ENCODE data around the gene DNAJC5G. TPM values are rescaled to one million over a fixed set of nuclear protein-coding genes. Genes with fewer than 3 reads are reported as not detected.

Gene DNAJC5G
- total RNA-seq, 1 experiment from 2014 or later = 0.25 TPM

DNA sequence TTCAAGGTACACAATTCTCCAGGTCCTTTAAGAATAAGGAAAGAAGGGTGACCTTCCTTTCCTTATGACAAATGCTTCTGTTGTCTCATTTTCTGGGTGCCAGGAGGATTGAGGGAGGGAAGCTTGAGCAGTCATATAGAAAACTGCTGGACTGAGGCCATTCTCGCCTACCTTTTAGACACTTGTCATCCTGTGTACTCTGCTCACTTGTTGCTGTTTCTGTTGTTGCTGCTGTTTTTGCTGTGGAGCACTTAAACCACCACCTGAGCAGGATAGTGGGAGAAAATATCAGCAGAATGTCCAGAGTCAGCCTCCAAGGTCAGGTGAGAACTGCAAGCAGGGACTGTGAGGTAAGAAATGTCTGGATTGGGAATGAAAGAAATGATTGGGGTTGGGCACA is 2.8 kb downstream of the DNAJC5G start:
- H3K27ac Mint-ChIP-seq (ENCODE audit: unreplicated experiment) = no peak overlapping the region
- no peak for TF ChIP-seq CTCF (IDR thresholded peaks at IDR 0.05; ENCODE audit: insufficient read depth in 1 of 2, low read depth in 1 of 2, low read length in 1 of 2, severe bottlenecking in 1 of 2, unreplicated experiment in 1 of 2)
- H3K4me3 Mint-ChIP-seq (ENCODE audit: unreplicated experiment) = no peak overlapping the region
- Histone ChIP-seq H3K27me3 (replicated peaks; ENCODE audit: control insufficient read depth, insufficient read depth, low read length) (no peaks in the 10 kb centered on the region), H3K9me3 (no peaks in the 10 kb centered on the region), H3K4me1 (peaks cover 3% of the 10 kb centered on the region), H3K36me3 (ENCODE audit: control insufficient read depth, insufficient read depth, low read length) (no peaks in the 10 kb centered on the region), H3K4me3 (ENCODE audit: low read depth, low read length) (no peak overlapping the region)
- peaks cover 20% of the 10 kb centered on the region for H3K4me1 Mint-ChIP-seq (ENCODE audit: low read depth, unreplicated experiment)
- no peaks in the 10 kb centered on the region for H3K27me3 Mint-ChIP-seq (ENCODE audit: insufficient read depth, unreplicated experiment)
- intact Hi-C loops (cut with micrococcal nuclease; ENCODE audit: unreplicated experiment) = no loop called here
- CTCF ChIA-PET = interaction anchor here (2.8 kb wide), 1 partner anchor 25 kb away, joined by 40 read pairs; no protein-coding TSS in a partner anchor
- POLR2A ChIA-PET = no interaction called here
- H3K9me3 Mint-ChIP-seq (ENCODE audit: unreplicated experiment) = no peaks in the 10 kb centered on the region
- H3K36me3 Mint-ChIP-seq (ENCODE audit: insufficient read depth, unreplicated experiment) = no peaks in the 10 kb centered on the region
- no TSS peak for BruUV-seq (replicated peaks)
- no peak for DNase-seq

DNA sequence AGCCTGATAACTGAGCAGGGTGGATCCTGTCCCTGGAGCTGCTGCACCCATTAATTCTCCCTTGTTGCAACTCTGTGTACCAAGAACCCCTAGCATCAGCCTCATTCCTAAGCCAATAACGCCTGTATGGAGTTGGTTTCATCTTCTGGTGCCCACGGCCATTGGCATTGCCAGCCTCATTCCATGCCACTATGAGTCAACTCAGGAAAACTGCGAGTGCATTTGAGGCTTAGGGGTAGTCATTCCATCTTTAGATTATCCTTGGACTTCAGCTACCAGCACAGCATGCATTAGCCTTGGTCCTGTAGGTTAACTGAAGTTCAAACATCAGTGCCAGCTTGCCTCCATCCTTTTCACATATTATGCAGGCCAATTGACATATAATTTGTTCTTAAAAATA is 5.6 kb downstream of the DNAJC5G start:
- peaks cover 7% of the 10 kb centered on the region for H3K4me1 ChIP-seq
- Mint-ChIP-seq H3K4me1 (ENCODE audit: low read depth, unreplicated experiment) (peaks cover 24% of the 10 kb centered on the region), H3K27me3 (ENCODE audit: insufficient read depth, unreplicated experiment) (no peaks in the 10 kb centered on the region), H3K36me3 (ENCODE audit: insufficient read depth, unreplicated experiment) (no peaks in the 10 kb centered on the region), H3K27ac (ENCODE audit: unreplicated experiment) (no peak overlapping the region), H3K9me3 (ENCODE audit: unreplicated experiment) (no peaks in the 10 kb centered on the region), H3K4me3 (ENCODE audit: unreplicated experiment) (no peak overlapping the region)
- TF ChIP-seq CTCF (IDR thresholded peaks at IDR 0.05; ENCODE audit: insufficient read depth in 1 of 2, low read depth in 1 of 2, low read length in 1 of 2, severe bottlenecking in 1 of 2, unreplicated experiment in 1 of 2) = no peak
- DNase-seq = no peak
- no peaks in the 10 kb centered on the region for H3K9me3 ChIP-seq
- POLR2A ChIA-PET = no interaction called here
- no peaks in the 10 kb centered on the region for H3K27me3 ChIP-seq (replicated peaks; ENCODE audit: control insufficient read depth, insufficient read depth, low read length)
- CTCF ChIA-PET = interaction anchor here (0.7 to 2.8 kb wide), 4 partner anchors 12 to 319 kb away, joined by 3 to 40 read pairs (median 22); no protein-coding TSS in a partner anchor
- no peaks in the 10 kb centered on the region for H3K36me3 ChIP-seq (ENCODE audit: control insufficient read depth, insufficient read depth, low read length)
- no TSS peak for BruUV-seq (replicated peaks)
- intact Hi-C loops (cut with micrococcal nuclease; ENCODE audit: unreplicated experiment) = loop anchor here (1.0 to 10.0 kb wide), 4 partner anchors 16 to 186 kb away; no protein-coding TSS in a partner anchor
- no peak overlapping the region for H3K4me3 ChIP-seq (ENCODE audit: low read depth, low read length)

DNA sequence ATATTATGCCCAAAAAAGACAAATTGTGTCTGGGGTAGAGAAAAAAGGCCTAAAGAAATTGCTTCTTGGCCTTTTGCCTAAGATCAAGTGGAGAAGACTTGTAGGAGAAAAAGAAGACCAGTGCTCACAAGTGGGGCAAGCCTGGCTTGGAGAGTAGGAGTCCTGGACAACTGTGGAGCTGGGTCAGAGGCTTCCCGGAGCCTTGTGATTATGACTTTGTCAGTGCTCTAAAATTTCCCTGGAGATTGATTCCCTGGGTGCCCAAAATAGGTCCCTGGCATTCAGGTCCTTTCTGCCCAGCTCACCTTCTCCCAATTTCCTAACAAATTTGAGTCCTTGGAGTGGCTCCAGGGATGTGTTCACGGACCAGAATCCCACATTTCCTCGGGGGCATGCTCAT is 6.2 kb downstream of the DNAJC5G start:
- DNase-seq = no peak
- Histone ChIP-seq H3K4me3 (ENCODE audit: low read depth, low read length) (no peak overlapping the region), H3K36me3 (ENCODE audit: control insufficient read depth, insufficient read depth, low read length) (no peaks in the 10 kb centered on the region), H3K27me3 (replicated peaks; ENCODE audit: control insufficient read depth, insufficient read depth, low read length) (no peaks in the 10 kb centered on the region), H3K9me3 (no peaks in the 10 kb centered on the region), H3K4me1 (peaks cover 7% of the 10 kb centered on the region)
- Mint-ChIP-seq H3K27me3 (ENCODE audit: insufficient read depth, unreplicated experiment) (no peaks in the 10 kb centered on the region), H3K9me3 (ENCODE audit: unreplicated experiment) (no peaks in the 10 kb centered on the region), H3K4me3 (ENCODE audit: unreplicated experiment) (no peak overlapping the region), H3K27ac (ENCODE audit: unreplicated experiment) (no peak overlapping the region), H3K4me1 (ENCODE audit: low read depth, unreplicated experiment) (peaks cover 21% of the 10 kb centered on the region), H3K36me3 (ENCODE audit: insufficient read depth, unreplicated experiment) (no peaks in the 10 kb centered on the region)
- BruUV-seq (replicated peaks) = no TSS peak
- no peak for TF ChIP-seq CTCF (IDR thresholded peaks at IDR 0.05; ENCODE audit: insufficient read depth in 1 of 2, low read depth in 1 of 2, low read length in 1 of 2, severe bottlenecking in 1 of 2, unreplicated experiment in 1 of 2)
- intact Hi-C loops (cut with micrococcal nuclease; ENCODE audit: unreplicated experiment) = loop anchor here (10.0 kb wide), 1 partner anchor 187 kb away; no protein-coding TSS in a partner anchor
- POLR2A ChIA-PET = no interaction called here
- CTCF ChIA-PET = interaction anchor here (1.6 kb wide), 2 partner anchors 9 to 22 kb away, joined by 7 to 9 read pairs; no protein-coding TSS in a partner anchor
